H1 (cell line): ENCODE results near the gene SLC36A4.

Experiments used
- CREB1 ChIP-seq: IDR thresholded peaks from 2 replicates; pipeline ENCODE4 v1.6.1; 2012; ENCODE audit warnings: inconsistent platforms
- HDAC2 ChIP-seq, 2 experiments: fragments of 300-600 bp in 1 of 2; sonication (generic) in 1 of 2; IDR thresholded peaks; 2 replicates each; pipeline ENCODE4 v1.6.1; 2011 to 2012; ENCODE audit warnings: low read depth in 2 of 2, low read length in 2 of 2, mild to moderate bottlenecking in 2 of 2, moderate library complexity in 2 of 2, borderline replicate concordance in 1 of 2, inconsistent platforms in 1 of 2
- KDM1A ChIP-seq: fragments of 200-600, 300-600 bp; sonication (generic); IDR thresholded peaks from 2 replicates; pipeline ENCODE4 v1.7.1; 2016; ENCODE audit warnings: mild to moderate bottlenecking, low read length, borderline replicate concordance
- SIX5 ChIP-seq: IDR thresholded peaks from 2 replicates; pipeline ENCODE4 v1.6.1; 2011; ENCODE audit warnings: mild to moderate bottlenecking, low read depth, low read length
- YY1 ChIP-seq: IDR thresholded peaks from 2 replicates; pipeline ENCODE4 v1.6.1; 2011; ENCODE audit warnings: low read depth, mild to moderate bottlenecking, low read length

GRCh38 chr11:93122535-93123235 lies 75.1 kb downstream of the SLC36A4 start:
- TF ChIP-seq YY1 (no peak), HDAC2 (IDR thresholded peaks at IDR 0.05; ENCODE audit: borderline replicate concordance in 1 of 2, low read depth in 2 of 2, low read length in 2 of 2) (no peak), CREB1 (no peak), KDM1A (no peak), SIX5 (no peak)
